ENCODE data around the gene PSMC1.

DNA sequence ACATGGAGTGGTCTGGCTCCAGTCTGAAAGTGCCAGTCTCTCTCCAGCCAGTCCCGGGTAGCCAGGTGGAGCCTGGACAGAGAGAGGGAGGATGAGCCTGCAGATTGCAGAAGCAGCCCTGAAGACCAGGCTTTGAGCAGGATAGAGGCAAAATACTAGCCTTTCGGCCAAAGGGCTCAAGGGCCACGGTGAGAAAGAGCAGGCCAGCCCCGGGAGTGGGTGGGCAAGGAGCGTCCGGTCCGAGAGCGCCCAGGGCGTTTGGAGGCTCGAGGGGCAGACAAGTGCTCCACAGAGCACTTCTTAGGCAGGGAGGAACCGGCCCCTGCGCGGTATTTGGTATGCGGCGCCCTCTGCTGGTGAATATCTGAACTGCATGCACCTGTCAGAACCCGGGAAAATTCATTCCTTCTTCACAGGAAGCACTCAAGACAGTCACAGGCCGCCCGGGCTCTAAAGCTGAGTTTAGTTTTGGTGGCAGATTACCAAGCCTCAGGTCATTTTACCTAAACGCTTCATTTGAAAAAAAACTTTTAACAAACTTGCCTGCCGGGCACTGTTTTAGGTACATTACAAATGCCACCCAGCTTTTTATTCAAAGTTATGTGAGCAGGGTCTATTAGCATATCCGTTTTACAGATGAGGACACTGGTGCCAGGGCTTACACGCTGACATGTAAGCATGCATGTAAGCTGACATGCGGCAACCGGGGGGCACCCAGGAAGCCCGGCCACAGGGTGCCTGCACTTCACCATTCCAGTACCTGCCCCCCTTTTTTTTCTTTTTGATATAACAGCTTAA is 21.0 kb upstream of the PSMC1 start:
- TF ChIP-seq POLR2A (IDR thresholded peaks at IDR 0.05) (no peak), EP300 (IDR thresholded peaks at IDR 0.05) (no peak)

Measured in stomach (tissue), 4 donors.